HG02588 (cell line): Measurements from ENCODE around the gene LRRC23.

Source experiments
- ATAC-seq: cut with Tn5 transposase; IDR thresholded peaks from one replicate; pipeline ENCODE4 v1.9.1; 2021; ENCODE audit warnings: mild to moderate bottlenecking, moderate library complexity; ENCODE audit not compliant: unreplicated experiment

Gene LRRC23

GRCh38 chr12:6923851-6924250, 19.2 kb downstream of the LRRC23 start:
- no peak for ATAC-seq

- no peak for ATAC-seq
These were observed 20.6 kb downstream of the LRRC23 start for GRCh38 chr12:6925239-6925539.

GRCh38 chr12:6925540-6926279, 21.1 kb downstream of the LRRC23 start:
- no peak for ATAC-seq

GRCh38 chr12:6927379-6928021, 22.9 kb downstream of the LRRC23 start, which contains the start of gene ATN1:
Gene ATN1, plus strand, starts transcription at chr12:6927959. Its CDS starts 6,043 bp downstream, at chr12:6934002.
- ATAC-seq, result no peak

GRCh38 chr12:6928022-6928702, 23.5 kb downstream of the LRRC23 start:
- no peak for ATAC-seq

GRCh38 chr12:6928703-6929407, 24.2 kb downstream of the LRRC23 start:
- ATAC-seq, result no peak

GRCh38 chr12:6929466-6930452, 25.1 kb downstream of the LRRC23 start:
- no peak for ATAC-seq

- ATAC-seq, result no peak
These were observed 28.1 kb downstream of the LRRC23 start for GRCh38 chr12:6932766-6933165.

- ATAC-seq, result no peak
These were observed 29.5 kb downstream of the LRRC23 start for GRCh38 chr12:6934110-6934509.

GRCh38 chr12:6935371-6936193, 31.0 kb downstream of the LRRC23 start:
- no peak for ATAC-seq

GRCh38 chr12:6936194-6936635, 31.6 kb downstream of the LRRC23 start:
- ATAC-seq, result no peak

GRCh38 chr12:6936636-6937480, 32.2 kb downstream of the LRRC23 start:
- no peak for ATAC-seq

GRCh38 chr12:6937481-6938352, 33.1 kb downstream of the LRRC23 start:
- ATAC-seq, result peak; percentile 85

- no peak for ATAC-seq
These were observed 34.0 kb downstream of the LRRC23 start for GRCh38 chr12:6938353-6939190.

- no peak for ATAC-seq
These were observed 34.5 kb downstream of the LRRC23 start for GRCh38 chr12:6939191-6939540.

GRCh38 chr12:6941267-6941666, 36.6 kb downstream of the LRRC23 start:
- no peak for ATAC-seq

GRCh38 chr12:6941782-6942181, 37.2 kb downstream of the LRRC23 start:
- no peak for ATAC-seq
